Liver (tissue), 9 donors: ENCODE measurements around the gene WDR36. TPM values are rescaled to one million over a fixed set of nuclear protein-coding genes. Genes with fewer than 3 reads are reported as not detected.

ENCODE experiments used
- DNase-seq: peaks from one replicate; pipeline ENCODE4 v3.0.0-alpha.2; 2017; ENCODE audit warnings: low spot score
- H3K27ac ChIP-seq, 2 donors: one replicate each; pipeline ENCODE4 v1.7.0; 2013; ENCODE audit warnings: inconsistent platforms in 2 of 2, low read length in 2 of 2, control low read depth in 1 of 2, low read depth in 1 of 2, mild to moderate bottlenecking in 1 of 2
- H3K27me3 ChIP-seq, 4 donors: one replicate each; pipeline versions ENCODE4 v1.6.1 to v1.7.0; 2013; ENCODE audit warnings: low read length in 3 of 4, inconsistent platforms in 1 of 4, mild to moderate bottlenecking in 1 of 4, moderate library complexity in 1 of 4; ENCODE audit not compliant: control insufficient read depth in 4 of 4, insufficient read depth in 4 of 4
- H3K36me3 ChIP-seq, 4 donors: one replicate each; pipeline versions ENCODE4 v1.6.1 to v1.7.0; 2013; ENCODE audit warnings: low read length in 3 of 4, mild to moderate bottlenecking in 3 of 4, low read depth in 1 of 4, moderate library complexity in 1 of 4; ENCODE audit not compliant: control insufficient read depth in 4 of 4, insufficient read depth in 3 of 4
- H3K4me1 ChIP-seq, 4 donors: one replicate each; pipeline versions ENCODE4 v1.6.1 to v1.7.0; 2013; ENCODE audit warnings: low read length in 3 of 4, mild to moderate bottlenecking in 3 of 4, moderate library complexity in 1 of 4; ENCODE audit not compliant: control insufficient read depth in 4 of 4, insufficient read depth in 4 of 4
- H3K4me3 ChIP-seq, 3 donors: one replicate each; pipeline versions ENCODE4 v1.6.1 to v1.7.0; 2013; ENCODE audit warnings: low read length in 3 of 3, control low read depth in 1 of 3, low read depth in 1 of 3, mild to moderate bottlenecking in 1 of 3
- H3K9ac ChIP-seq, 2 donors: one replicate each; pipeline ENCODE4 v1.7.0; 2013; ENCODE audit warnings: low read length in 2 of 2, mild to moderate bottlenecking in 2 of 2, moderate library complexity in 2 of 2, control low read depth in 1 of 2, low read depth in 1 of 2
- H3K9me3 ChIP-seq, 4 donors: one replicate each; pipeline versions ENCODE4 v1.6.1 to v1.7.0; 2013; ENCODE audit warnings: low read length in 3 of 4; ENCODE audit not compliant: control insufficient read depth in 4 of 4
- EGR1 ChIP-seq, 2 donors: IDR thresholded peaks; 2 replicates each; pipeline ENCODE4 v1.6.1; 2016 to 2018; ENCODE audit warnings: antibody characterized with exemption in 2 of 2, low read depth in 2 of 2
- FOXA1 ChIP-seq: IDR thresholded peaks from 2 replicates; pipeline ENCODE4 v1.6.1; 2016; ENCODE audit warnings: antibody characterized with exemption
- FOXA2 ChIP-seq: IDR thresholded peaks from 2 replicates; pipeline ENCODE4 v1.6.1; 2016; ENCODE audit warnings: antibody characterized with exemption
- GABPA ChIP-seq, 2 donors: IDR thresholded peaks in 1 of 2; conservative IDR thresholded peaks in 1 of 2; 2 replicates each; pipeline ENCODE4 v1.6.1; 2016; ENCODE audit warnings: antibody characterized with exemption in 2 of 2, mild to moderate bottlenecking in 1 of 2, moderate library complexity in 1 of 2
- HNF4A ChIP-seq, 2 donors: conservative IDR thresholded peaks; 2 replicates each; pipeline ENCODE4 v1.6.1; 2016; ENCODE audit warnings: antibody characterized with exemption in 2 of 2, mild to moderate bottlenecking in 2 of 2
- HNF4G ChIP-seq: IDR thresholded peaks from 2 replicates; pipeline ENCODE4 v1.6.1; 2016; ENCODE audit warnings: antibody characterized with exemption
- JUND ChIP-seq, 2 donors: IDR thresholded peaks; 2 replicates each; pipeline ENCODE4 v1.6.1; 2016; ENCODE audit warnings: antibody characterized with exemption in 2 of 2
- RAD21 ChIP-seq, 2 donors: IDR thresholded peaks; 2 replicates each; pipeline ENCODE4 v1.6.1; 2016; ENCODE audit warnings: antibody characterized with exemption in 2 of 2, mild to moderate bottlenecking in 2 of 2
- SP1 ChIP-seq: IDR thresholded peaks from 2 replicates; pipeline ENCODE4 v1.6.1; 2018; ENCODE audit warnings: antibody characterized with exemption, mild to moderate bottlenecking
- TAF1 ChIP-seq: conservative IDR thresholded peaks from 2 replicates; pipeline ENCODE4 v1.6.1; 2016; ENCODE audit warnings: antibody characterized with exemption, mild to moderate bottlenecking
- YY1 ChIP-seq: IDR thresholded peaks from 2 replicates; pipeline ENCODE4 v1.6.1; 2016; ENCODE audit warnings: antibody characterized with exemption, mild to moderate bottlenecking
- WGBS: extraction: QIAGEN DNeasy Blood & Tissue Kit; methylation state at CpG from one replicate; pipeline ENCODE4 v1.1.7; 2013; 5-methylcytosine and 5-hydroxymethylcytosine counted together
- polyA plus RNA-seq, 2 donors: library from polyadenylated mRNA; stranded (reverse) in 1 of 2; unstranded in 1 of 2; fragments of 200-250 nt in 1 of 2; fragments of >200 nt in 1 of 2; fragmentation: Nextera tagmentation in 1 of 2; extraction: Ambion mirVana in 1 of 2; gene quantifications; one replicate each; pipeline versions ENCODE4 v1.2.1 to v1.2.3, GENCODE V29; 2013 to 2015
- total RNA-seq, 2 donors: library from RNA; depleted of rRNA; stranded (reverse); fragments of >200 nt; gene quantifications; one replicate each; pipeline ENCODE4 v1.2.3, GENCODE V29; 2014
- TF ChIP-seq, protein P1 (sequence below): IDR thresholded peaks from 2 replicates; pipeline ENCODE4 v1.6.1; 2016; ENCODE audit warnings: antibody characterized with exemption
- TF ChIP-seq, protein P2 (sequence below): fragments of 150-350 bp; IDR thresholded peaks from 2 replicates; pipeline ENCODE4 v1.5.1; 2017; ENCODE audit warnings: improper control_type of control experiment, low read depth, low read length; ENCODE audit not compliant: missing input control
- TF ChIP-seq, protein P3 (sequence below): IDR thresholded peaks from 2 replicates; pipeline ENCODE4 v1.6.1; 2016; ENCODE audit warnings: antibody characterized with exemption
- TF ChIP-seq, protein P4 (sequence below): IDR thresholded peaks from 2 replicates; pipeline ENCODE4 v1.6.1; 2016; ENCODE audit warnings: antibody characterized with exemption
- TF ChIP-seq, protein P5 (sequence below): IDR thresholded peaks from 2 replicates; pipeline ENCODE4 v1.6.1; 2016; ENCODE audit warnings: antibody characterized with exemption, mild to moderate bottlenecking
- donor health status: healthy.
- donor health status: healthy.
- donor health status: healthy.
- donor health status: healthy.
- donor health status: healthy.

WDR36 gene
- total and polyA plus RNA-seq, 4 donors: 5.2 to 25.7 (median 12.1) TPM

- 87% methylated on average over 4 of the region's 4 CpGs for WGBS
- Histone ChIP-seq H3K27ac (no peak overlapping the region), H3K4me1 (no peaks in the 10 kb centered on the region), H3K4me3 (no peak overlapping the region), H3K36me3 (no peaks in the 10 kb centered on the region), H3K9ac (no peak overlapping the region), H3K9me3 (no peaks in the 10 kb centered on the region), H3K27me3 (peaks cover 0 to 2% (median 0%) of the 10 kb centered on the region in 4 donors)
- no peak for TF ChIP-seq JUND (IDR thresholded peaks at IDR 0.05)
- no peak for DNase-seq
These were observed 50.8 kb downstream of the WDR36 start for GRCh38 chr5:111142932-111143331.

GRCh38 chr5:111143910-111144309 lies 51.8 kb downstream of the WDR36 start:
- Histone ChIP-seq H3K36me3 (no peaks in the 10 kb centered on the region), H3K27me3 (peaks cover 0 to 2% (median 0%) of the 10 kb centered on the region in 4 donors), H3K9me3 (no peaks in the 10 kb centered on the region), H3K9ac (no peak overlapping the region), H3K4me1 (no peaks in the 10 kb centered on the region), H3K27ac (no peak overlapping the region), H3K4me3 (no peak overlapping the region)
- DNase-seq: no peak
- TF ChIP-seq YY1: no peak
- no peak for TF ChIP-seq HNF4A (conservative IDR thresholded peaks at IDR 0.05)
- no peak for TF ChIP-seq JUND (IDR thresholded peaks at IDR 0.05)
- WGBS: 80% methylated on average over 5 of the region's 5 CpGs

- H3K9ac ChIP-seq: no peak overlapping the region
- WGBS: 85% methylated on average over 1 of the region's 1 CpG
- H3K27me3 ChIP-seq: peaks cover 0 to 2% (median 0%) of the 10 kb centered on the region in 4 donors
- no peak overlapping the region for H3K4me3 ChIP-seq
- H3K4me1 ChIP-seq: no peaks in the 10 kb centered on the region
- H3K27ac ChIP-seq: no peak overlapping the region
- DNase-seq: no peak
- H3K36me3 ChIP-seq: no peaks in the 10 kb centered on the region
- no peaks in the 10 kb centered on the region for H3K9me3 ChIP-seq
- no peak for TF ChIP-seq FOXA1
- no peak for TF ChIP-seq RAD21 (IDR thresholded peaks at IDR 0.05)
- TF ChIP-seq, protein P1, sequence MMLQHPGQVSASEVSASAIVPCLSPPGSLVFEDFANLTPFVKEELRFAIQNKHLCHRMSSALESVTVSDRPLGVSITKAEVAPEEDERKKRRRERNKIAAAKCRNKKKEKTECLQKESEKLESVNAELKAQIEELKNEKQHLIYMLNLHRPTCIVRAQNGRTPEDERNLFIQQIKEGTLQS: no peak
- TF ChIP-seq, protein P2, sequence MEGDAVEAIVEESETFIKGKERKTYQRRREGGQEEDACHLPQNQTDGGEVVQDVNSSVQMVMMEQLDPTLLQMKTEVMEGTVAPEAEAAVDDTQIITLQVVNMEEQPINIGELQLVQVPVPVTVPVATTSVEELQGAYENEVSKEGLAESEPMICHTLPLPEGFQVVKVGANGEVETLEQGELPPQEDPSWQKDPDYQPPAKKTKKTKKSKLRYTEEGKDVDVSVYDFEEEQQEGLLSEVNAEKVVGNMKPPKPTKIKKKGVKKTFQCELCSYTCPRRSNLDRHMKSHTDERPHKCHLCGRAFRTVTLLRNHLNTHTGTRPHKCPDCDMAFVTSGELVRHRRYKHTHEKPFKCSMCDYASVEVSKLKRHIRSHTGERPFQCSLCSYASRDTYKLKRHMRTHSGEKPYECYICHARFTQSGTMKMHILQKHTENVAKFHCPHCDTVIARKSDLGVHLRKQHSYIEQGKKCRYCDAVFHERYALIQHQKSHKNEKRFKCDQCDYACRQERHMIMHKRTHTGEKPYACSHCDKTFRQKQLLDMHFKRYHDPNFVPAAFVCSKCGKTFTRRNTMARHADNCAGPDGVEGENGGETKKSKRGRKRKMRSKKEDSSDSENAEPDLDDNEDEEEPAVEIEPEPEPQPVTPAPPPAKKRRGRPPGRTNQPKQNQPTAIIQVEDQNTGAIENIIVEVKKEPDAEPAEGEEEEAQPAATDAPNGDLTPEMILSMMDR: no peak
- TF ChIP-seq HNF4A (conservative IDR thresholded peaks at IDR 0.05): no peak
- TF ChIP-seq, protein P3, sequence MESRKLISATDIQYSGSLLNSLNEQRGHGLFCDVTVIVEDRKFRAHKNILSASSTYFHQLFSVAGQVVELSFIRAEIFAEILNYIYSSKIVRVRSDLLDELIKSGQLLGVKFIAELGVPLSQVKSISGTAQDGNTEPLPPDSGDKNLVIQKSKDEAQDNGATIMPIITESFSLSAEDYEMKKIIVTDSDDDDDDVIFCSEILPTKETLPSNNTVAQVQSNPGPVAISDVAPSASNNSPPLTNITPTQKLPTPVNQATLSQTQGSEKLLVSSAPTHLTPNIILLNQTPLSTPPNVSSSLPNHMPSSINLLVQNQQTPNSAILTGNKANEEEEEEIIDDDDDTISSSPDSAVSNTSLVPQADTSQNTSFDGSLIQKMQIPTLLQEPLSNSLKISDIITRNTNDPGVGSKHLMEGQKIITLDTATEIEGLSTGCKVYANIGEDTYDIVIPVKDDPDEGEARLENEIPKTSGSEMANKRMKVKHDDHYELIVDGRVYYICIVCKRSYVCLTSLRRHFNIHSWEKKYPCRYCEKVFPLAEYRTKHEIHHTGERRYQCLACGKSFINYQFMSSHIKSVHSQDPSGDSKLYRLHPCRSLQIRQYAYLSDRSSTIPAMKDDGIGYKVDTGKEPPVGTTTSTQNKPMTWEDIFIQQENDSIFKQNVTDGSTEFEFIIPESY: no peak
- TF ChIP-seq YY1: no peak
- no peak for TF ChIP-seq TAF1
- TF ChIP-seq EGR1 (IDR thresholded peaks at IDR 0.05; ENCODE audit: low read depth in 2 of 2): no peak
- no peak for TF ChIP-seq SP1
- TF ChIP-seq FOXA2: no peak
- TF ChIP-seq, protein P4, sequence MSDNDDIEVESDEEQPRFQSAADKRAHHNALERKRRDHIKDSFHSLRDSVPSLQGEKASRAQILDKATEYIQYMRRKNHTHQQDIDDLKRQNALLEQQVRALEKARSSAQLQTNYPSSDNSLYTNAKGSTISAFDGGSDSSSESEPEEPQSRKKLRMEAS: no peak
- TF ChIP-seq, protein P5, sequence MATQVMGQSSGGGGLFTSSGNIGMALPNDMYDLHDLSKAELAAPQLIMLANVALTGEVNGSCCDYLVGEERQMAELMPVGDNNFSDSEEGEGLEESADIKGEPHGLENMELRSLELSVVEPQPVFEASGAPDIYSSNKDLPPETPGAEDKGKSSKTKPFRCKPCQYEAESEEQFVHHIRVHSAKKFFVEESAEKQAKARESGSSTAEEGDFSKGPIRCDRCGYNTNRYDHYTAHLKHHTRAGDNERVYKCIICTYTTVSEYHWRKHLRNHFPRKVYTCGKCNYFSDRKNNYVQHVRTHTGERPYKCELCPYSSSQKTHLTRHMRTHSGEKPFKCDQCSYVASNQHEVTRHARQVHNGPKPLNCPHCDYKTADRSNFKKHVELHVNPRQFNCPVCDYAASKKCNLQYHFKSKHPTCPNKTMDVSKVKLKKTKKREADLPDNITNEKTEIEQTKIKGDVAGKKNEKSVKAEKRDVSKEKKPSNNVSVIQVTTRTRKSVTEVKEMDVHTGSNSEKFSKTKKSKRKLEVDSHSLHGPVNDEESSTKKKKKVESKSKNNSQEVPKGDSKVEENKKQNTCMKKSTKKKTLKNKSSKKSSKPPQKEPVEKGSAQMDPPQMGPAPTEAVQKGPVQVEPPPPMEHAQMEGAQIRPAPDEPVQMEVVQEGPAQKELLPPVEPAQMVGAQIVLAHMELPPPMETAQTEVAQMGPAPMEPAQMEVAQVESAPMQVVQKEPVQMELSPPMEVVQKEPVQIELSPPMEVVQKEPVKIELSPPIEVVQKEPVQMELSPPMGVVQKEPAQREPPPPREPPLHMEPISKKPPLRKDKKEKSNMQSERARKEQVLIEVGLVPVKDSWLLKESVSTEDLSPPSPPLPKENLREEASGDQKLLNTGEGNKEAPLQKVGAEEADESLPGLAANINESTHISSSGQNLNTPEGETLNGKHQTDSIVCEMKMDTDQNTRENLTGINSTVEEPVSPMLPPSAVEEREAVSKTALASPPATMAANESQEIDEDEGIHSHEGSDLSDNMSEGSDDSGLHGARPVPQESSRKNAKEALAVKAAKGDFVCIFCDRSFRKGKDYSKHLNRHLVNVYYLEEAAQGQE: no peak
- TF ChIP-seq GABPA (IDR thresholded peaks at IDR 0.05 in 1 of 2, conservative IDR thresholded peaks at IDR 0.05 in 1 of 2): no peak
- no peak for TF ChIP-seq HNF4G
These were observed 52.3 kb downstream of the WDR36 start for GRCh38 chr5:111144352-111144930.
